ENCODE results near the gene CRYZL1. TPM values are rescaled to one million over a fixed set of nuclear protein-coding genes. Genes with fewer than 3 reads are reported as not detected.
"Not testable (repeated sequence)": the region's sequence is repeated elsewhere in the genome, so short reads cannot be mapped to it uniquely, and the experiment has no call there.

The CRYZL1 gene
- total and polyA plus RNA-seq, 8 donors: 21.8 to 84.5 (median 63.4) TPM

GRCh38 chr21:33619726-33620125, 21.8 kb downstream of the CRYZL1 start:
- Histone ChIP-seq H3K36me3 (peaks cover 0 to 61% of the 10 kb centered on the region in 2 donors), H3K4me3 (no peak overlapping the region), H3K27ac (no peak overlapping the region)

DNA sequence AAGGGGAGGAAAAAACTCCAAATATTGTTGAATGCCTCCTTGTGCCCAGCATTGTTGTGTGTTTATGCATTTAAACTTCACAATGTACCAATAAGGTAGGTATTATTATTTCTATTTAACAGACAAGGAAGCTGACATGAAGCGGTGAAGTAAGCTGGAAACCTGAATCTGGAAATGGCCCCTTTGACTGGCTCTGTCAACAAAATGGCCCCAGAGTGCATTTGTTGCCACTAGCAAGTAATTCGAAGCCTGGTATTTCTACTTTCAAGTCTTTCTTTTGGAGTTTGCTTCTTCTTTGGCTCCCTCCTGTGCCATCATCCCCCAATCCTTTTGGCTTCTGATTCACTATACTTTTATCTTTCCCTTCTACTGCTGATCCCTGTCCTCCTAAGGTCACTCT, 23.1 kb downstream of the CRYZL1 start:
- no peaks in the 10 kb centered on the region for H3K27me3 ChIP-seq
- no peak overlapping the region for H3K4me3 ChIP-seq
- intact Hi-C loops (cut with DNase I): no loop called here
- H3K27ac ChIP-seq: no peak overlapping the region
- H3K4me1 ChIP-seq: no peaks in the 10 kb centered on the region
- peaks cover 0 to 62% of the 10 kb centered on the region in 2 donors for H3K36me3 ChIP-seq
- H3K9me3 ChIP-seq: no peaks in the 10 kb centered on the region
- ATAC-seq (no peak), DNase-seq (no peak)
- TF ChIP-seq, protein P1, sequence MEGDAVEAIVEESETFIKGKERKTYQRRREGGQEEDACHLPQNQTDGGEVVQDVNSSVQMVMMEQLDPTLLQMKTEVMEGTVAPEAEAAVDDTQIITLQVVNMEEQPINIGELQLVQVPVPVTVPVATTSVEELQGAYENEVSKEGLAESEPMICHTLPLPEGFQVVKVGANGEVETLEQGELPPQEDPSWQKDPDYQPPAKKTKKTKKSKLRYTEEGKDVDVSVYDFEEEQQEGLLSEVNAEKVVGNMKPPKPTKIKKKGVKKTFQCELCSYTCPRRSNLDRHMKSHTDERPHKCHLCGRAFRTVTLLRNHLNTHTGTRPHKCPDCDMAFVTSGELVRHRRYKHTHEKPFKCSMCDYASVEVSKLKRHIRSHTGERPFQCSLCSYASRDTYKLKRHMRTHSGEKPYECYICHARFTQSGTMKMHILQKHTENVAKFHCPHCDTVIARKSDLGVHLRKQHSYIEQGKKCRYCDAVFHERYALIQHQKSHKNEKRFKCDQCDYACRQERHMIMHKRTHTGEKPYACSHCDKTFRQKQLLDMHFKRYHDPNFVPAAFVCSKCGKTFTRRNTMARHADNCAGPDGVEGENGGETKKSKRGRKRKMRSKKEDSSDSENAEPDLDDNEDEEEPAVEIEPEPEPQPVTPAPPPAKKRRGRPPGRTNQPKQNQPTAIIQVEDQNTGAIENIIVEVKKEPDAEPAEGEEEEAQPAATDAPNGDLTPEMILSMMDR (IDR thresholded peaks at IDR 0.05): no peak

More at GRCh38 chr21:33619726-33620125, 21.8 kb downstream of the CRYZL1 start:
- ATAC-seq (no peak), DNase-seq (no peak)
- TF ChIP-seq, protein P1 (IDR thresholded peaks at IDR 0.05): no peak
- H3K4me1 ChIP-seq: no peaks in the 10 kb centered on the region
- no peaks in the 10 kb centered on the region for H3K9me3 ChIP-seq
- no peaks in the 10 kb centered on the region for H3K27me3 ChIP-seq
- intact Hi-C loops (cut with DNase I): no loop called here

DNA sequence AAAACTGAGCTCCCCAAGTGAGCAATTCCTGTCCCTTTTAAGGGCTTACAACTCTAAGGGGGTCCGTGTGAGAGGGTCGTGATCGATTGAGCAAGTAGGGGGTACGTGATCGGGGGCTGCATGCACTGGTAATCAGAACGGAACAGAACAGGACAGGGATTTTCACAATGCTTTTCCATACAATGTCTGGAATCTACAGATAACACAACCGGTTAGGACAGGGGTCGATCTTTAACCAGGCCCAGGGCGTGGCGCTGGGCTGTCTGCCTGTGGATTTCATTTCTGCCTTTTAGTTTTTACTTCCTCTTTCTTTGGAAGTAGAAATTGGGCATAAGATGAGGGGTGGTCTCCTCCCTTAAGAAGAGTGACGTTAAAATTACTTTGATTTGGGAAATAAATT, 24.0 kb downstream of the CRYZL1 start:
- H3K27ac ChIP-seq; intact Hi-C loops (cut with DNase I); DNase-seq; ATAC-seq; H3K4me1 ChIP-seq; H3K9me3 ChIP-seq; H3K4me3 ChIP-seq; H3K27me3 ChIP-seq: not testable (repeated sequence)
- peaks cover 0 to 62% of the 10 kb centered on the region in 2 donors for H3K36me3 ChIP-seq

DNA sequence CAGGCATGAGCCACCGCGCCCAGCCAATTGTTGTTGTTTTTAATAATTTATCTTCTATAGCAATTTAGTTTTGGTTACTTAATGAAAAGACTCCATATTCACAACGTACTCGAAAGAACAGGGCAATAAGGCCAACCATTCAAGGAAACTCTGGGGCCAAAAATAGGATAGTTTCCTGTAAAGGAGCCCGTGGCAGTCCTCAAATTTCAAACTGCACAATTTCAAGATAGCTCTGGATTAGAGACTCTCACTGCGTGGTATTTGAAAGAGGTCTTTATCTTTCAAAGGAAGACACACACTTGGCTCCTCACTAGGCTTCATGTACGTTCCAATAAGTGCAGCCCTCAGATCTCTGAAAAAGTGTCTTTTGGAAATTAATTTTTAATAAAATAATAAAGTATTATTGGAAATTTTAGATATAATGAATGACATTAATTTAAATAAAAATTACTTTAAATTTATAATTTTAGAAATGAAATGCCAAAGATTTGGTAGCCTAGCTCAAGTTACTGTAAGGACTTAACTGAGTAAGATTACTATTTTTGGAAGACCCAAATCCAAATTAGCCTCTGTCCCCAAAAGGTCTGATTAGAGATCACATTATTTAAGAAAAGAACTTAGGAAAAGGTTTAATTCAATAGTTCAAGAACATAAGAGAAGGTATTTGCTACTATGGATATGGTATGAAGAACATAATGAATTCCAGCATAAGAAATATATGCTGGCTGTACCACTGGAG, 30.4 kb downstream of the CRYZL1 start:
- TF ChIP-seq, protein P1 (IDR thresholded peaks at IDR 0.05): no peak
- intact Hi-C loops (cut with DNase I): no loop called here
- no peaks in the 10 kb centered on the region for H3K9me3 ChIP-seq
- DNase-seq (no peak), ATAC-seq (no peak)
- no peaks in the 10 kb centered on the region for H3K4me1 ChIP-seq
- H3K4me3 ChIP-seq: no peak overlapping the region
- H3K27ac ChIP-seq: no peak overlapping the region
- H3K27me3 ChIP-seq: no peaks in the 10 kb centered on the region
- peaks cover 0 to 72% of the 10 kb centered on the region in 2 donors for H3K36me3 ChIP-seq

DNA sequence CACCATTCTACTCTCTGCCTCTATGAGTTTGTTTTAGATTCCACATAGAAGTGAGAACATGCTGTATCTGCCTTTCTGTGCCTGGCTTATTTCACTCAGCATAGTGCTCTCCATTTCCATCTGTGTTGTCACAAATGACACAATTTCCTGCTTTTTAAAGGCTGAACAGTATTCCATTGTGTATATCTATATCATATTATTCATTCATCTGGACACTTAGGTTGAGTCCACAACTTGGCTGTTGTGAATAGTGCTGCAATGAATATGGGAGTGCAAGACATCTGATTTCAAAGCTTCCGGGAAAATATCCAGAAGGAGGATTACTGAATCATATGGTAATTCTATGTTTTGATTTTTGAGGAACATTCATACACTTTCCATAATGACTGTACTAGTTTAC, 33.0 kb downstream of the CRYZL1 start:
- intact Hi-C loops (cut with DNase I): no loop called here
- Histone ChIP-seq H3K27me3 (no peaks in the 10 kb centered on the region), H3K4me3 (no peak overlapping the region), H3K4me1 (no peaks in the 10 kb centered on the region), H3K36me3 (peaks cover 0 to 54% of the 10 kb centered on the region in 2 donors), H3K9me3 (no peaks in the 10 kb centered on the region), H3K27ac (no peak overlapping the region)
- ATAC-seq: no peak
- DNase-seq: no peak
- TF ChIP-seq, protein P1 (IDR thresholded peaks at IDR 0.05): no peak

DNA sequence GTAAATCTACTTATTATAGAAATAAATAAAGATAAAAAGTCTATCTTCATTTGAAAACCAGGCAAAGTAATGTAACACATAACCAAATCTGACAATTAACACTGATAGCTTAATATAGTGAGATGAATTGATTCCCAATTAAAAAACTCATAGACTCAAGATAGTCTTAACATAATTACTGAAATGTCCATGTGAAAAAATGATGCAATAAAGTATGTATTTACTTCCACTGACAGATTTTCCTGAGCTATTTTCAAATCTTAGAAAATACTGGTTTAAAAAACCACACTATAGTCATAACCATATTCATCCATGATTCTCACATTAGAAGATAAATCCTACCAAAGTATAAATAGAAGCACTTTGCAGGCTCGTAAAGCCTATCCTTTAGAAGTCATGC, 43.5 kb downstream of the CRYZL1 start:
- Histone ChIP-seq H3K4me3 (no peak overlapping the region), H3K4me1 (no peaks in the 10 kb centered on the region), H3K36me3 (peaks cover 0 to 85% of the 10 kb centered on the region in 2 donors), H3K27me3 (no peaks in the 10 kb centered on the region), H3K27ac (no peak overlapping the region), H3K9me3 (no peaks in the 10 kb centered on the region)
- no peak for ATAC-seq
- DNase-seq: no peak
- intact Hi-C loops (cut with DNase I): no loop called here
- TF ChIP-seq, protein P1 (IDR thresholded peaks at IDR 0.05): no peak
